ENCODE results near the gene HHATL. TPM values are rescaled to one million over a fixed set of nuclear protein-coding genes. Genes with fewer than 3 reads are reported as not detected.

Gene HHATL
- total and polyA plus RNA-seq, 10 of the 15 experiments (the other 5 are each of a cell fraction or from before 2014, with no cell fraction given), result not detected

GRCh38 chr3:42654331-42655201 is 48.0 kb downstream of the HHATL start:
- 13% methylated on average over 72 of the region's 94 CpGs for WGBS (ENCODE audit: insufficient coverage, insufficient replicate concordance, low lambda C conversion rate, missing lambda C conversion rate)
- H3K4me1 ChIP-seq (ENCODE audit: control insufficient read depth, insufficient read depth, low read length), result peaks cover 17% of the 10 kb centered on the region
- FAIRE-seq (no peak), DNase-seq (ENCODE audit: low read depth, low spot score) (no peak), ATAC-seq (peak; percentile 60)
- H3K36me3 ChIP-seq (ENCODE audit: control insufficient read depth in 2 of 2, insufficient read depth in 2 of 2, low read length in 1 of 2), result no peaks in the 10 kb centered on the region
- peak overlapping the region; percentile 74 for H3K9ac ChIP-seq (ENCODE audit: control insufficient read depth, insufficient read depth, low read length)
- H4K20me1 ChIP-seq (ENCODE audit: control insufficient read depth, insufficient read depth), result no peaks in the 10 kb centered on the region
- 0 out of 2 replicates have a peak overlapping the region, but pooled peaks have one; percentile 1 for H3K27ac ChIP-seq (ENCODE audit: control insufficient read depth, insufficient read depth)
- H3K9me3 ChIP-seq (replicated peaks; ENCODE audit: control insufficient read depth, insufficient read depth, low read length), result no peaks in the 10 kb centered on the region
- ChIA-PET RAD21 (ENCODE audit: unreplicated experiment) (interaction anchor here (1.0 kb wide), 1 partner anchor 42 kb away, joined by 3 read pairs; no protein-coding TSS in a partner anchor), POLR2A (interaction anchor here (0.7 to 2.9 kb wide), 2 partner anchors 15 to 53 kb away, joined by 3 to 16 read pairs; partner anchors contain the start of gene NKTR), CTCF (interaction anchor here (0.7 to 1.3 kb wide), 6 partner anchors 13 to 227 kb away, joined by 3 to 4 read pairs (median 3); partner anchors contain the start of gene SS18L2), SMC1A (ENCODE audit: uncharacterized antibody, unreplicated experiment) (no interaction called here)
- H3K79me2 ChIP-seq (ENCODE audit: control insufficient read depth, insufficient read depth, low read length), result no peaks in the 10 kb centered on the region; the same call in 1 of the 2 replicates
- peak overlapping the region; percentile 73 for H3K4me3 ChIP-seq
- in situ Hi-C loops (cut with MboI), result no loop called here
- intact Hi-C loops (cut with micrococcal nuclease; ENCODE audit: unreplicated experiment), result loop anchor here (5.0 kb wide), 1 partner anchor 88 kb away; no protein-coding TSS in a partner anchor
- no TSS peak for BruUV-seq (replicated peaks)
- peak overlapping the region; percentile 72 for H3K4me2 ChIP-seq (ENCODE audit: control insufficient read depth, insufficient read depth)
- H2AFZ ChIP-seq (ENCODE audit: control insufficient read depth, low read depth, low read length), result peak overlapping the region; percentile 71
- H3K27me3 ChIP-seq (replicated peaks in 1 of 2; ENCODE audit: control insufficient read depth in 2 of 2, insufficient read depth in 2 of 2, low read length in 1 of 2), result no peaks in the 10 kb centered on the region
- TF ChIP-seq SMARCA5 (IDR thresholded peaks at IDR 0.05) (peak; percentile 81; the same call in 1 of the 2 replicates), BACH1 (IDR thresholded peaks at IDR 0.05; ENCODE audit: borderline replicate concordance) (peak; percentile 86), DPF2 (IDR thresholded peaks at IDR 0.05) (peak; percentile 34; the same call in 1 of the 2 replicates), HDAC6 (IDR thresholded peaks at IDR 0.05; ENCODE audit: unreplicated experiment) (no peak), GATAD2B (conservative IDR thresholded peaks at IDR 0.05; ENCODE audit: low read depth) (peak; percentile 83; the same call in 1 of the 2 replicates), LARP7 (IDR thresholded peaks at IDR 0.05) (peak; percentile 40; the same call in 1 of the 2 replicates), MTA3 (IDR thresholded peaks at IDR 0.05; ENCODE audit: borderline replicate concordance, low read length) (no peak), IRF4 (IDR thresholded peaks at IDR 0.05; ENCODE audit: low read depth, low read length) (no peak), TCF12 (IDR thresholded peaks at IDR 0.05; ENCODE audit: low read depth, low read length) (0 out of 2 replicates have a peak, but pooled peaks have one; percentile 42), IKZF1 (conservative IDR thresholded peaks at IDR 0.05) (peak; percentile 78), BHLHE40 (IDR thresholded peaks at IDR 0.05; ENCODE audit: borderline replicate concordance in 1 of 2, low read depth in 2 of 2, low read length in 1 of 2) (peak in 1 of 2 experiments; percentile 54; a peak in 1 of 4 replicates), EGR1 (IDR thresholded peaks at IDR 0.05; ENCODE audit: borderline replicate concordance in 1 of 2, low read depth in 2 of 2, low read length in 2 of 2) (peak in 1 of 2 experiments; percentile 62; a peak in 1 of 3 replicates), CTCF (IDR thresholded peaks at IDR 0.05 in 2 of 3, conservative IDR thresholded peaks at IDR 0.05 in 1 of 3; ENCODE audit: control insufficient read depth in 2 of 3, extremely low read depth in 1 of 3, insufficient read depth in 1 of 3, low read depth in 3 of 3, low read length in 3 of 3) (no peak), NR2F1 (conservative IDR thresholded peaks at IDR 0.05) (0 out of 2 replicates have a peak, but pooled peaks have one; percentile 50), NFYB (IDR thresholded peaks at IDR 0.05; ENCODE audit: insufficient read depth, low read depth, low read length) (peak; percentile 84), YY1 (IDR thresholded peaks at IDR 0.05; ENCODE audit: low read depth, low read length) (peak; percentile 18; the same call in 1 of the 2 replicates)
- TF ChIP-seq, protein P1, sequence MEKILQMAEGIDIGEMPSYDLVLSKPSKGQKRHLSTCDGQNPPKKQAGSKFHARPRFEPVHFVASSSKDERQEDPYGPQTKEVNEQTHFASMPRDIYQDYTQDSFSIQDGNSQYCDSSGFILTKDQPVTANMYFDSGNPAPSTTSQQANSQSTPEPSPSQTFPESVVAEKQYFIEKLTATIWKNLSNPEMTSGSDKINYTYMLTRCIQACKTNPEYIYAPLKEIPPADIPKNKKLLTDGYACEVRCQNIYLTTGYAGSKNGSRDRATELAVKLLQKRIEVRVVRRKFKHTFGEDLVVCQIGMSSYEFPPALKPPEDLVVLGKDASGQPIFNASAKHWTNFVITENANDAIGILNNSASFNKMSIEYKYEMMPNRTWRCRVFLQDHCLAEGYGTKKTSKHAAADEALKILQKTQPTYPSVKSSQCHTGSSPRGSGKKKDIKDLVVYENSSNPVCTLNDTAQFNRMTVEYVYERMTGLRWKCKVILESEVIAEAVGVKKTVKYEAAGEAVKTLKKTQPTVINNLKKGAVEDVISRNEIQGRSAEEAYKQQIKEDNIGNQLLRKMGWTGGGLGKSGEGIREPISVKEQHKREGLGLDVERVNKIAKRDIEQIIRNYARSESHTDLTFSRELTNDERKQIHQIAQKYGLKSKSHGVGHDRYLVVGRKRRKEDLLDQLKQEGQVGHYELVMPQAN (conservative IDR thresholded peaks at IDR 0.05), result 0 out of 2 replicates have a peak, but pooled peaks have one; percentile 38
- TF ChIP-seq, protein P2, sequence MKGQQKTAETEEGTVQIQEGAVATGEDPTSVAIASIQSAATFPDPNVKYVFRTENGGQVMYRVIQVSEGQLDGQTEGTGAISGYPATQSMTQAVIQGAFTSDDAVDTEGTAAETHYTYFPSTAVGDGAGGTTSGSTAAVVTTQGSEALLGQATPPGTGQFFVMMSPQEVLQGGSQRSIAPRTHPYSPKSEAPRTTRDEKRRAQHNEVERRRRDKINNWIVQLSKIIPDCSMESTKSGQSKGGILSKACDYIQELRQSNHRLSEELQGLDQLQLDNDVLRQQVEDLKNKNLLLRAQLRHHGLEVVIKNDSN (IDR thresholded peaks at IDR 0.05; ENCODE audit: borderline replicate concordance, extremely low read length, insufficient read depth, low read depth, low read length), result peak; percentile 80
